ENCODE measurements around the gene TRERF1. TPM values are rescaled to one million over a fixed set of nuclear protein-coding genes. Genes with fewer than 3 reads are reported as not detected.

TRERF1 gene
- total RNA-seq, 2 donors from 2014 or later = 9.5 to 34.8 TPM

DNA sequence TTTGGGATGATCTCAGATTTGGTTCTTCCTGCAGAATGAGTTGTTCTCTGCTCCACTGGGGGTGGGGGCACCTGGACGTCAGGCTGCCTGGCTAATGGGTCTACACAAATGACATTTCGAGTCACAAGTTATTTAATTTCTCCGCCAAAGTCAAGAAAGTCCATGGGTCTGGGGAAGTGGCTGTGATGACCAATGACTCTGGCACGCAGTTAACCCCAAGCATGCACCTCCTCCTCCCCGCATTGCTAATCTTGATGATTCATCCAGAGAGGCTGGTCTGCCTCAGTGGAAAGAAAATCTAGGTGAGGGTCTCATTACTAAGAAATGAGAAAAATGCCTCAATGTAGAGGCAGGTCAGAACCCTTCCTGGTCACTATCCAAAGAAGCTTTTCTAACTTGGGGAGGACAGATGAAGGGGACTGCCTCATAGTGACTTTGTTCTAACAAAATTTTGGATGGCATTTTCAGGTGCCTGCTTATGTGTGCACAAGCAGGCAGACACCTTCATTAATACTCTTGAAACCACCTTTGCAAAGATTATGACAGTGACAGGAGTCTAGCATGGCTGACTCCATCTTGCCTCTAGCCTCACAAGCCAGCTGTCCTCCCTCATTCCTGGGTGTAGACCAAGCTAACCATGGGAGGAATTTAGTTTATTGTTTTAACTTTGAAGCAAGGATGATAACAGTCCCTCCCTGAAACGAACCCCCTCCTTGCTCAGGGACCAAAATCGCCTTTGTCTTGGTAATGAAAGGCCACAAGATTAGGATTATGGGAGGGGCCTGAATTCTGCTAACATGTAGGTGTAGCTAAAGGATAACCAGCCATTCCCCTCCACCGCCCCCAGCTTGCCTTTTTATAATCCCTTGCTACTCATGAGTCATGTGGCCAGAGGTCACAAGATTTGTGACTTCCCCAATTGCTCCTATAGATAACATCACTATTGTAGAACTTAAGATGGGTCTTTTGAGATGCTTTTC is 135.4 kb downstream of the TRERF1 start:
- H3K4me3 ChIP-seq = no peak overlapping the region
- DNase-seq (ENCODE audit: low spot score) = no peak
- intact Hi-C loops (cut with DNase I) = no loop called here
- H3K9me3 ChIP-seq = no peaks in the 10 kb centered on the region
- no peak overlapping the region for H3K27ac ChIP-seq
- 59% methylated on average over 8 of the region's 8 CpGs for WGBS
- H3K27me3 ChIP-seq (replicated peaks; ENCODE audit: insufficient read depth) = no peaks in the 10 kb centered on the region
- no peaks in the 10 kb centered on the region for H3K36me3 ChIP-seq
- H3K4me1 ChIP-seq (replicated peaks) = no peaks in the 10 kb centered on the region
- TF ChIP-seq POLR2A (IDR thresholded peaks at IDR 0.05) = no peak
- TF ChIP-seq POLR2AphosphoS5 (IDR thresholded peaks at IDR 0.05) = no peak
- TF ChIP-seq CTCF (IDR thresholded peaks at IDR 0.05) = no peak

- intact Hi-C loops (cut with DNase I) = no loop called here
- no peak for DNase-seq (ENCODE audit: low spot score)
- TF ChIP-seq POLR2A (IDR thresholded peaks at IDR 0.05) (no peak), CTCF (IDR thresholded peaks at IDR 0.05) (no peak), POLR2AphosphoS5 (IDR thresholded peaks at IDR 0.05) (no peak)
- no peaks in the 10 kb centered on the region for H3K4me1 ChIP-seq (replicated peaks)
- no peak overlapping the region for H3K4me3 ChIP-seq
- H3K27me3 ChIP-seq (replicated peaks; ENCODE audit: insufficient read depth) = no peaks in the 10 kb centered on the region
- WGBS = 86% methylated on average over 10 of the region's 10 CpGs
- H3K9me3 ChIP-seq = no peaks in the 10 kb centered on the region
- H3K27ac ChIP-seq = no peak overlapping the region
- H3K36me3 ChIP-seq = no peaks in the 10 kb centered on the region
Observed at GRCh38 chr6:42315259-42315990, 136.3 kb downstream of the TRERF1 start.

DNA sequence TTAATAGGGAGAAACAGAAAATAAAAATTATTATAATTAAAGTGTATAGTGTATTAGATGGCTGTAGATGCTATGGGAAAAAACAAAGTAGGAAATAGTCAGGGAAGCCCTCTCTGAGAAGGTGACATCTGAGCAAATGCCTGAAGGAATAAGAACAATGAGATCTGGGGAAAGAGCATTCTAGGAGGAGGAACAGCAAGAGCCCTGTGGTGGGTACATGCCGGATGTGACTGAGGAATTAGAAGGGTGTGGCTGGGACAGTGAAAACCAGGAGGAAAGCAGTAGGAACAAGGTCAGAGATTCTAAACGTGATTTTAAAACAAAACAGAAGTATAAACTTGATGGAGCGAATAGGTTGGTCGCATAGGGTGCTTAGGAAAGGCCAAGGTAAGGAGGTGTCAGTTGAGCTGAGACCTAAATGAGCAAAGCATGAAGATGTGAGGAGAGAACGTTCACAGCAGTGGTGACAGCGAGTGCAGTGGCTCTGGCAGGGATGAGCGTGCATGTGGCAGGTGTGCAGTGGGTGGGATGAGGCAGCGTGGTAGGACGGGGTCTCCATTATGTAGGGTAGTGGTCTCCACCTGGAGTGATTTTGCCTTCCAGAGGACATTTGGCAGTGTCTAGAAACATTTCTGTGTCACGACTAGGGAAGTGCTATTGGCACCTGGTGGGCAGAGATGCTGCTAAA is 137.0 kb downstream of the TRERF1 start:
- H3K27ac ChIP-seq = no peak overlapping the region
- intact Hi-C loops (cut with DNase I) = no loop called here
- H3K4me3 ChIP-seq = no peak overlapping the region
- DNase-seq (ENCODE audit: low spot score) = no peak
- H3K27me3 ChIP-seq (replicated peaks; ENCODE audit: insufficient read depth) = no peaks in the 10 kb centered on the region
- no peaks in the 10 kb centered on the region for H3K4me1 ChIP-seq (replicated peaks)
- no peak for TF ChIP-seq POLR2A (IDR thresholded peaks at IDR 0.05)
- WGBS = 84% methylated on average over 10 of the region's 10 CpGs
- H3K9me3 ChIP-seq = no peaks in the 10 kb centered on the region
- no peaks in the 10 kb centered on the region for H3K36me3 ChIP-seq

DNA sequence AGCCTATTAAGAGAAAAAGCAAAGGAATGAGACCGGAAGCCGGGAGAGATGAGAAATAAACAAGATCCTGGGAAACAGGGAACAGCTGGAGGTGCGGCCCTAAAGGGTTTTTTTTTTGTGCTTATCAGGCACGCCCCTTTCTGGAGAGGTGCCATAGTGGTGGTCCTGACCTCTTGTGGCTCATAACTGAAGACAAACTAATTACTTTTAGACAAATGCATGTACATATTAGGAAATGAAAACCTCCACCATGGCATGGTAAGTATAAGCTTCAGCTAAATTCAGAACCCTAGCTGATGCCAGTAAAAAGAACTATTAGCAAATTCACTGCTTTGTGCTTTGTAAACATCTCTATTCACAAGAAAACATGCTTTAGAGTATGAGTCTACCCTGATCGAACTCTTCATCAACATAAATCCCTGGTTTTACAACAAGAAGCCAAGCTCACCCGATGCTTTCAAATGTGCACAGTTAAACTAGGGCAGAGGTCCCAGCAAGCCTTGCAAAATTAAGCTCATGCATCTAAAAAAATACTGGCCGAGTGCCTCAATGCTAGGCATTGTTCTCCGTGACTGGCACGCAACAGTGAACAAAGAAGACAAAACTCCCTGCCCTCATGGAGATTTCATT is 137.7 kb downstream of the TRERF1 start:
- Histone ChIP-seq H3K27ac (no peak overlapping the region), H3K4me3 (no peak overlapping the region), H3K36me3 (no peaks in the 10 kb centered on the region), H3K27me3 (replicated peaks; ENCODE audit: insufficient read depth) (no peaks in the 10 kb centered on the region), H3K9me3 (no peaks in the 10 kb centered on the region), H3K4me1 (replicated peaks) (no peaks in the 10 kb centered on the region)
- intact Hi-C loops (cut with DNase I) = no loop called here
- 61% methylated on average over 9 of the region's 9 CpGs for WGBS
- DNase-seq (ENCODE audit: low spot score) = no peak
- no peak for TF ChIP-seq POLR2A (IDR thresholded peaks at IDR 0.05)
- no peak for TF ChIP-seq CTCF (IDR thresholded peaks at IDR 0.05)
- TF ChIP-seq POLR2AphosphoS5 (IDR thresholded peaks at IDR 0.05) = no peak

DNA sequence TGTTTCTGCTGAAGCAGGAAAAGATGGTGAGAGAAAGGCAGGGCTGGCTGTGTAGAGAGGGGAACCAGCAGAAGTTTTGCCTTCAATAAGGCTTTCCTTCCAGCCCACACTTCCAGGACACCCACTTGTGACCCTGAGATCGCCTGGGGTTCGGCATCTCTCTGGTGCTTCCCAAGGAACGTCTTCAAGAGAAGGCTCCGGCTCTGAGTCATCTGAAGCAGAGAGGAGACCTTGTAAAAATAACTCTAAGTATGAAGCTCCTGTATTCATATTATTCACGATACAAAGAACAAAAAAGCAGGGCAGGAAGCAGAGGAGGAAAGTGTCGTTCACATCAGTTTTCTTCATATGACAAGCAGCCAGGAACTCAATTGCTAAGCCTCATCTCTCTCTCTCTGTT is 138.7 kb downstream of the TRERF1 start:
- DNase-seq (ENCODE audit: low spot score) = no peak
- H3K27me3 ChIP-seq (replicated peaks; ENCODE audit: insufficient read depth) = no peaks in the 10 kb centered on the region
- H3K4me3 ChIP-seq = no peak overlapping the region
- H3K27ac ChIP-seq = no peak overlapping the region
- H3K4me1 ChIP-seq (replicated peaks) = no peaks in the 10 kb centered on the region
- 58% methylated on average over 6 of the region's 6 CpGs for WGBS
- TF ChIP-seq POLR2AphosphoS5 (IDR thresholded peaks at IDR 0.05) = no peak
- TF ChIP-seq CTCF (IDR thresholded peaks at IDR 0.05) = no peak
- no peak for TF ChIP-seq POLR2A (IDR thresholded peaks at IDR 0.05)
- no peaks in the 10 kb centered on the region for H3K9me3 ChIP-seq
- no peaks in the 10 kb centered on the region for H3K36me3 ChIP-seq
- intact Hi-C loops (cut with DNase I) = no loop called here

Measured in prostate gland (tissue), 2 donors.